HG03520 (cell line): Measurements from ENCODE around the gene DNAJC27.
"Not testable (repeated sequence)": the region's sequence is repeated elsewhere in the genome, so short reads cannot be mapped to it uniquely, and the experiment has no call there.

ENCODE experiments used
- ATAC-seq: cut with Tn5 transposase; IDR thresholded peaks from one replicate; pipeline ENCODE4 v1.9.1; 2021; ENCODE audit warnings: mild to moderate bottlenecking, moderate library complexity; ENCODE audit not compliant: unreplicated experiment

DNAJC27 gene

GRCh38 chr2:24971536-24972314, at the start of gene DNAJC27:
Gene DNAJC27, minus strand, starts transcription at chr2:24971955. Its CDS starts 51 bp downstream, at chr2:24971904.
- peak; percentile 87 for ATAC-seq

GRCh38 chr2:25018681-25019080, 46.9 kb upstream of the DNAJC27 start:
- no peak for ATAC-seq

- no peak for ATAC-seq
Measured at GRCh38 chr2:25014631-25015030, 42.9 kb upstream of the DNAJC27 start.

- ATAC-seq, result not testable (repeated sequence)
Measured at GRCh38 chr2:25011342-25011741, 39.6 kb upstream of the DNAJC27 start.

GRCh38 chr2:25009954-25010353, 38.2 kb upstream of the DNAJC27 start:
- no peak for ATAC-seq

GRCh38 chr2:25002066-25002465, 30.3 kb upstream of the DNAJC27 start:
- ATAC-seq, result no peak

- ATAC-seq, result no peak
Measured at GRCh38 chr2:25001325-25001637, 29.5 kb upstream of the DNAJC27 start.

GRCh38 chr2:25000503-25001324, 29.0 kb upstream of the DNAJC27 start:
- ATAC-seq, result no peak

GRCh38 chr2:25000036-25000435, 28.3 kb upstream of the DNAJC27 start:
- ATAC-seq, result no peak

GRCh38 chr2:24999097-24999496, 27.3 kb upstream of the DNAJC27 start:
- ATAC-seq, result not testable (repeated sequence)

- ATAC-seq, result no peak
Measured at GRCh38 chr2:24994146-24994724, 22.5 kb upstream of the DNAJC27 start.

GRCh38 chr2:24993406-24994145, 21.8 kb upstream of the DNAJC27 start:
- no peak for ATAC-seq

GRCh38 chr2:24986372-24986771, 14.6 kb upstream of the DNAJC27 start:
- no peak for ATAC-seq

GRCh38 chr2:24985511-24985910, 13.8 kb upstream of the DNAJC27 start:
- ATAC-seq, result no peak

- ATAC-seq, result no peak
Measured at GRCh38 chr2:24984912-24985311, 13.2 kb upstream of the DNAJC27 start.

GRCh38 chr2:24981411-24982136, 9.8 kb upstream of the DNAJC27 start:
- no peak for ATAC-seq

GRCh38 chr2:24978661-24979060, 6.9 kb upstream of the DNAJC27 start:
- no peak for ATAC-seq

GRCh38 chr2:24977631-24978030, 5.9 kb upstream of the DNAJC27 start:
- no peak for ATAC-seq

- no peak for ATAC-seq
Measured at GRCh38 chr2:24973812-24974211, 2.1 kb upstream of the DNAJC27 start.

- ATAC-seq, result no peak
Measured at GRCh38 chr2:24972315-24972961, 683 bp upstream of the DNAJC27 start.
